Activated CD8-positive, alpha-beta memory T cell treated with anti-CD3 and anti-CD28 coated beads, Interleukin-2, amount 50 U/mL, for 1 hour (primary cell): ENCODE data around the gene BCL7A.
"Not testable (repeated sequence)": the region's sequence is repeated elsewhere in the genome, so short reads cannot be mapped to it uniquely, and the experiment has no call there.

Experiments used
- DNase-seq: peaks from one replicate; pipeline ENCODE4 v3.0.0-alpha.2; 2020; ENCODE audit errors: extremely low read depth

BCL7A gene

DNA sequence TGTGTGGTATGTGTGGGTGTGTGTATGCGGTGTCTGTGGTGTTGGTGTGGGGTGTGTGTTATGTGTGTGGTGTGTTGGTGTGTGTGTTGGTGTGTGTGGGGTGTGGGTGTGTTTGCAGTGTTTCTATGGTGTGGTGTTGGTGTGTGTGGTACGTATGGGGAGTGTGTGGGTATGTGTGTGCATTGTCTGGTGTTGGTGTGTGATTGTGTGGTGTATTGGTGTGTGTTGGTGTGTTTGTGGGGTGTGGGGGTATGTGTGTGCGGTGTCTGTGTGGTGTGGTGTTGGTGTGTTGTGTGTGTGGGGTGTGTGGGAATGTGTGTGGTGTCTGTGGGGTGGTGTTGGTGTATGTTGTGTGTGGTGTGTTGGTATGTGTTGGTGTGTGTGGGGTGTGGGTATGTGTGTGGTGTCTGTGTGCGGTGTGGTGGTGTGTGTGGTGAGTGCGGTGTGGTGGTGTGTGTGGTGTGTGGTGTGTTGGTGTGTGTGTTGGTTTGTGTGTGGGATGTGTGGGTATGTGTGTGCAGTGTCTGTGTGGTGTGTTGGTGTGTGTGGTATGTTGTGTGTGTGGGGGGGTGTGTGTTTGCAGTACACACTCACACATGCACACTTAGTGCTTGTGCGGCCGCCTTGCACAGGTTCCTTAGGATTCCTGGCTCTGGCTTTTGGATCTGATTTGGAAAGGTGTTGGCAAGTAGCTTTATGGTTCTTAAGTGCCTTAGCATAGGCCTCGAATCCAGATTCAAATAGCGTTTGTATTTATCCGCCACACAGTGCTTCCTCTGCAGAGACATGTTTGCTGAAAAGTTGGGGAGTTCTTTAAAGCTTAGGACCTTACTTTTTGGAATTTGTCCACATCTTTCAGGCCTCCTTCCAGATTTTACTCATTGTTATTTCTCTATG is 73.3 kb downstream of the BCL7A start:
- no peak for DNase-seq

DNA sequence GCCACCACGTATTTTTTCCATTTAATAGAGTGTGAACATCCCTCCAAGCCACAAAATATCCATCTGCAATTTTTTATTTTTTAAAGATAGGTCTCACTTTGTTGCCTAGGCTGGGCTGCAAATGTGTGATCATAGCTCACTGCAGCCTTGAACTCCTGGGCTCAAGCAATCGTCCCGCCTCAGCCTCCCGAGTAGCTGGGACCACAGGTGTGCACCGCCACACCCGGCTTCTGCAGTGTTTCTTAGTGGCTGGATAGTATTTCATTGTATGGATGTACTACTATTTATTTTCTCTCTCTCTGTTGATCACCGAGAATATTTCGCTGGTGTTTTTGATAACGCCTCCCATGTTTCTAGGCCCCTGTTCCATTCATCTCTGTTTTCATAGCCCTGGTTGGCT is 74.3 kb downstream of the BCL7A start:
- DNase-seq: no peak

DNA sequence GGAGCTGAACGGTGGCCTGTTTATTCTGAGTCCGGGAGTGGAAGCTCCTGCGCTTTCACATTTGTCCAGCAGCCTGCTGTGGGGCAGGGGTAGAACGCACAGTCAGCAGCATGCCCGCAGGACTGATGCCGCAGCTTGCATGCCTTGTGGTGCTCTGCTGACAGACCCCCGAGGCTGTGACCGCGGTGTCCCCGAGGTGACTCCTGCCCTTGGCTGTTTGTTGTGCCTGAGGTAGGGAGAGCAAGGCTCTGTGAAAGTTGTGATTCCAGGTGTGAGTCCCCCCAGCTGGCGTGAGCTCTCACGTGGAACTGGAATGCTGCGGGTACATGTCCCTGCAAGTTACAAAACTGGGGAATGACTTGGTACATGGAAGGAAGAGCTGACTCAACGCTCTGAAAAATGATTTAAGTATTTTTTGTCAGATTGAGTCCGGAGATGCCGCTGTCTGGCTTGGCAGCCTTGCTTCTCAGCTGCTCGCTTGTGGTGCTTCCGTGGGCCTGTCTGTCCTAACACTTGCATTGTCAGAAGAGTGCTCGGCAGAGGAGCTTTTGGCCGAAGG is 75.0 kb downstream of the BCL7A start:
- no peak for DNase-seq

DNA sequence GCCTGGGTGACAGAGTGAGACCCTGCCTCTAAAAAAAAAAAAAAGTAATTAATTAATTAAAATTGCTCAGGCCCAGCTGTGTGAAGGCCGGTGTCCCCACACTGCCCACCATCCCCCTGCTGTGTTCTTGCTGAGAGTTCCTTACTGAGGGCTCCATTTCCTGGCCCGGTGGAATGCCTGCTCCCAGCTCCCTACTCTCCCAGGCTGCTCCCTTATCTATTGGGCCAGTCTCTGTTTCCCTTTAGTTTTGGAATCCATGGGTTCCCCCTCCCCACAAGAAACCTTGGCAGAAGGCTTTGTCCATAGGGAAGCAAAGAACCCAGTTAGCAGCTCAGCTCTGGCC is 75.9 kb downstream of the BCL7A start:
- no peak for DNase-seq

DNA sequence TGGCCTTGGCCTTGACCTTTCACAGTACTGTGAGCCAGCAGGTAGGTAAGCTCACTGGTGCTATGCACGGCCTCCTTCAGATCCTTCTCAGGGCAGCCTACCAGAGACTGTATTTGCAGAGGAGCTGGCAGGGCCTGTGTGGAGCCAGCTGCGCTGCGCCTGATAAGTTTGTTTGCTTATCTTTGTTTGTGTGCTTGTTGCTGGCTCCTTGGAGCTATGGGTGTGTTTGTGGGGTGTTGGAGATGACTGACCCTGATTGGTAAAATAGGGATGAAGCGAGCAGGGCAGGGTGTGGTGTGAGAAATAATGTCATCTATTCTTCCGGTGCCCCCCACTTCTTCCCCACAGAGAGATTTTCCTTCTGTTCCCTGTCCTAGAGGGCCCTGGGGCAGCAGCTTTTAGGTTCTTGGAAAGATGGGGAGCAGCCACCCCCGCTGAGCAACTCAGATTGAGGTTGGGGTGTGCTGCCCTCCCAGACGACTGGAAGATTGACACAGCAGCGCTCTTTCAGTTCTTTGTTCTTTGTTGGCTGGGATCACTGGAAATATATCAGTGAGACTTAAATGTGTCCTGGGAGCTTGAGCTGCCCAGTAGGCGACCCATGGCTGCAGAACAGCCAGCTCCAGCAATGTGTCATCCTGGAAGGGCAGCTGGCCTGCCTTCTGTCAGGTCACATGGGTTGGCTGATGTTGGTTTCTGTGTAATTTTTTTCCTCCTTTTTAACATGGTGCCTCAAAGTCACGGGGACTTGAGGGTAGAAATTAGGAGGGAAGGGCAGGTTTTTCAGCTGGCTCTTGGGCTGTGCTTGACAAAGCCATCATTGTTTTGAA is 76.5 kb downstream of the BCL7A start:
- DNase-seq: no peak

DNA sequence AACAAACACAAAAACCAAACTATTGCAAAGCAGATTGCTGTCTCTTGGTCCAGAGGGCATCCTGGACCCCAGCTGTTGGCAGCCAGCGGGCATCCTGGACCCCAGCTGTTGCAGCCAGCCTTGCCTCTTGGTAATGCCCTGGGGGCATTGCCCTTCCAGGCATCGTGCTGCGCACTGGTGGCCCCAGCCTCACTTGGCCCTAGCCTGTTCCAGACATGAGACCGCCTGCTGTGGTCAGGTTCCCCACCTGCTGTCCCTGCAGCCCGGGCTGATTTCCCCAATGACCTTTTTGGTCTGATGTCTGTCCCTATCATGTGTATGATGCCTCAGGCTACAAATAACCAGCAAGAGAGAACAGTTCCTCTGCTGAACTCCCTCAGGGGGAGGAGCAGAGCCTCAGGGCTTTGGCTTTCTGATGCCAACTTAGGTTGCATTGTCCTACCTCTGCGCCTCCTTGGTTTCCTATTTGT is 77.6 kb downstream of the BCL7A start:
- no peak for DNase-seq

DNA sequence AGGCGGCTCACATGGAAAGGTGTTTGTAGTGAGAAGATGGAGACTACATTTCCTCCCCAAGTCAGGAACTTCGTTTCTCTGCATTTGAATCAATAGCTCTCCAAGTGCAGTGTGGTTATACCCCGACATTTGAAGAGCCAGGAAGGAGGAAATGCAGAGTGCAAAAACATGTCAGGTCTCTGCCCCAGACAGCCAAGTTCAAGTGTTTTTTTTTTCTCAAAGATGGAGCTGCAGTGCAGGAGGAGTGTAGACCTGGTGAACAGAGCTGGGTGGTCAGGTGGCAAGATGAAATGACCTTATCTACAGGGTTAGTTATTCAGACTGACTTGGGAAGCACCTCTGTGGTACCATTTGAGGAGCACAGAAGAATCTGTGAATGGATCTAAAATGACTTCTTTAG is 78.2 kb downstream of the BCL7A start:
- no peak for DNase-seq

DNA sequence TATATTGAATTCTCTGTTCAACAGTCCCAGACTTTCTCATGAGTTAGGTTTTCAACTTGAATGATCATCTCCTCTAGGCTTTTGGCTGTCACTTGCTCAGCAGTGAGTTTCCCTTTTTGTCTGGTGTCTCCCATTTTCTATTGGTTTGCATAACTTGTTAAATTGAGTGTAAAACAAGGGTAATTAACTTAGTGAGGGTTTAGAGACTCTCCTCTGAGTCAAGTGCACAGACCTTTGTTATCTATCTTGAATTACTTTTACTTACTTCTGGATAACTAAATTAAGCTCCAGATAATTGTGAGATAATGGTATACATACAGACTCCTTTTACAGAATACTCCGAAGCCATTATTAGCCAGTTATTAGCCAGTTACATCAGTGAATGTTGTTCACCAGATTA is 78.9 kb downstream of the BCL7A start:
- DNase-seq: no peak

DNA sequence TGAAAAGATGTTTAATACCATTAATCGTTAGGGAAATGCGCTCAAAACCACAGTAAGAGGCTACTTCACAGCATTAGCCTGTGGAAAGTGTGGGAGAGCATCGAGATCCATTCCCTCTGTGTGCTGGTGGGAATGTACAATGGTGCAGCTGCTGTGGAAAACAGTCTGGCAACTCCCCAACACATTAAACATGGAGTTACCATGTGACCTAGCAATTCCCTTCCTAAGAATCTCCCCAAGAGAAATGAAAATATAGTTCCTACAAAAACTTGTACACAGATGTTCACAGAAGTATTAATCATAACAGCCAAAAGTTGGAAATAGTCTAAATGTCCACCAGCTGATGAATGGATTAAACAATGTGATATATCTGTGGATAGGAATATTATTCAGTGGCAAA is 80.6 kb downstream of the BCL7A start:
- DNase-seq: no peak

DNA sequence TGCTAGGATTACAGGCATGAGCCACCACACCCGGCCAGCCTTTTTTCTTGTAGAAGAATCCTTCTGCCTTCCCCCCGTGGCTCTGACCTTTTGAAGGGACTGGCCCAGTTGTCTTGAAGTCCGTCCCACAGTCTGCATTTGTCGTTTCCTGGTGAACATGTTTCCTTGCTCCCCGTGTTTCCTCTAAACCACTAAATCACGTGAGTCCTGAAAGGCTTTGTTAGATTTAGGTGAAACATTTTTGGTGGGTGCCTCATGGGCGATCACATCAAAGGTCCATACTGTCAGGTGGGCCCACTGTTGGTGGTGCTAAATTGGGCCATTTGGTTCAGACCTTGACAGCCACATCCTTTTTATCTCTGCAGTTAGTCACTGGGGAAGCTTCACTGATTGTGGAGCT is 83.2 kb downstream of the BCL7A start:
- DNase-seq: no peak

DNA sequence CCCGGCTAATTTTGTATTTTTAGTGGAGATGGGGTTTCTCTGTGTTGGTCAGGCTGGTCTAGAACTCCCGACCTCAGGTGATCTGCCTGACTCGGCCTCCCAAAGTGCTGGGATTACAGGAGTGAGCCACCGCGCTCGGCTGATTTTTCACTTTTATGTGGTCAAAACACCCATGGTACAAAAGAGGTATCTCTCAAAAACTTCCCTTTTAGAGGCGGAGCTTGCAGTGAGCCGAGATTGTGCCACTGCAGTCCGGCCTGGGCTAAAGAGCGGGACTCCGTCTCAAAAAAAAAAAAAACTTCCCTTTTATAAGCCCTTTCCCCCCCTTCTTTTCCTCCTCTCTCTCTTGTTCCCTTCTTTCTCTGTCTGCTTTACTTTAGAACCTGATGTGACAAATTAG is 83.8 kb downstream of the BCL7A start:
- DNase-seq: not testable (repeated sequence)

GRCh38 chr12:122106843-122107242 is 85.2 kb downstream of the BCL7A start:
- DNase-seq: no peak

- DNase-seq: no peak
Measured at GRCh38 chr12:122107261-122107660, 85.6 kb downstream of the BCL7A start.

DNA sequence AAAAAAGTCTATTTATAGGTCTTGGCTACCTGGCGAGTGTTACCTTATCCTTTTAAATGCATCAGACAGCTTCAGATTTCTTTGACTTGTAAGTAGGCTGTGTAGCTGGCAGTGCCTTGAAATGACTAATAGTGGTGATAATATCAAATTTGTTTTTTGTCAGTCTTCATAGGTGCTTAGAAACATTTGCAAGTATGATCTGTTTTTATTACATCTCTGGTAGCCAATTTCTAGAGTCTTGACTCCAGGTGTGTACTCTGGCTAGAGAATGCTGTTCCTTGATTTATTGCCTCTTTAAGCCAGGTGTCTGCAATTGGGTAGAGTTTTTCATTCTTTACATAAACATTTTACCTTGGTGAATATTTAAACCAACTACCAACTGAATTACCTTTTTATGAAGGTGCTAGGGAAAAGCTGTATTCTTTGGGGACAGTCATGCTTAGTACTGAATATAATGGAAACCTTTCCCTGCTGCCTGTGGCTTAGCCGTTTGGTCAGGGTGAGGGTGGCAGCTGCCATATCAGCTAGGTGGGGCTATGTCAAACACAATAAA is 89.5 kb downstream of the BCL7A start:
- DNase-seq: no peak
